Gastroesophageal sphincter (tissue), 4 donors: ENCODE results near the gene PLCD4. TPM values are rescaled to one million over a fixed set of nuclear protein-coding genes. Genes with fewer than 3 reads are reported as not detected.

Source experiments
- ATAC-seq: fragments of 150-250 bp; one replicate; pipeline ENCODE4 v1.9.1; 2016; ENCODE audit warnings: mild to moderate bottlenecking, moderate library complexity
- H3K27ac ChIP-seq, 4 donors: fragments of 200-600 bp; sonication (generic) in 3 of 4; 1 replicate in 3 of 4; 2 replicates in 1 of 4; pipeline ENCODE4 v1.5.1; 2016 to 2019
- H3K27me3 ChIP-seq: fragments of 200-600 bp; sonication (generic); one replicate; pipeline ENCODE4 v1.5.1; 2019
- H3K36me3 ChIP-seq, 2 donors: fragments of 200-600 bp; sonication (generic); one replicate each; pipeline ENCODE4 v1.5.1; 2019; ENCODE audit warnings: control low read depth in 1 of 2
- H3K4me1 ChIP-seq, 3 donors: fragments of 200-600 bp; sonication (generic); 1 replicate in 2 of 3; 2 replicates in 1 of 3; pipeline ENCODE4 v1.5.1; 2016 to 2019; ENCODE audit warnings: control low read depth in 2 of 3
- H3K4me3 ChIP-seq, 2 donors: fragments of 200-600 bp; sonication (generic); one replicate each; pipeline ENCODE4 v1.5.1; 2019; ENCODE audit warnings: mild to moderate bottlenecking in 1 of 2, moderate library complexity in 1 of 2
- H3K9me3 ChIP-seq, 3 donors: fragments of 200-600 bp; sonication (generic); one replicate each; pipeline ENCODE4 v1.5.1; 2017 to 2019; ENCODE audit warnings: control low read depth in 2 of 3
- CTCF ChIP-seq, 4 experiments: fragments of 200-600 bp in 2 of 4; fragments of 450-650 bp in 2 of 4; sonication (generic) in 1 of 4; IDR thresholded peaks; one replicate each; pipeline ENCODE4 v1.5.1; 2017 to 2019; ENCODE audit warnings: antibody characterized with exemption in 4 of 4, mild to moderate bottlenecking in 2 of 4, moderate library complexity in 2 of 4
- EP300 ChIP-seq: sonication (generic); formaldehyde crosslinking; IDR thresholded peaks from one replicate; pipeline ENCODE4 v1.6.1; 2017; ENCODE audit warnings: antibody characterized with exemption, mild to moderate bottlenecking
- POLR2A ChIP-seq, 2 donors: fragments of 450-650 bp; IDR thresholded peaks; one replicate each; pipeline ENCODE4 v1.6.1; 2017; ENCODE audit warnings: antibody characterized with exemption in 2 of 2, mild to moderate bottlenecking in 2 of 2, moderate library complexity in 1 of 2
- POLR2AphosphoS5 ChIP-seq: sonication (generic); formaldehyde crosslinking; IDR thresholded peaks from one replicate; pipeline ENCODE4 v1.6.1; 2017; ENCODE audit warnings: antibody characterized with exemption
- WGBS, 2 donors: methylation state at CpG; one replicate each; pipeline ENCODE4 v1.1.5; 2018; ENCODE audit warnings: low coverage in 1 of 2; 5-methylcytosine and 5-hydroxymethylcytosine counted together
- total RNA-seq, 4 donors: library from RNA; depleted of rRNA; stranded (reverse); fragments of >200 nt; gene quantifications; one replicate each; pipeline ENCODE4 v1.1.0, GENCODE V29; 2016

PLCD4 gene
- 10 to 100 TPM in 2 of 4 donors, 1 to 10 TPM in 2; 1.6 to 18.8 (median 9.3) TPM for total RNA-seq

DNA sequence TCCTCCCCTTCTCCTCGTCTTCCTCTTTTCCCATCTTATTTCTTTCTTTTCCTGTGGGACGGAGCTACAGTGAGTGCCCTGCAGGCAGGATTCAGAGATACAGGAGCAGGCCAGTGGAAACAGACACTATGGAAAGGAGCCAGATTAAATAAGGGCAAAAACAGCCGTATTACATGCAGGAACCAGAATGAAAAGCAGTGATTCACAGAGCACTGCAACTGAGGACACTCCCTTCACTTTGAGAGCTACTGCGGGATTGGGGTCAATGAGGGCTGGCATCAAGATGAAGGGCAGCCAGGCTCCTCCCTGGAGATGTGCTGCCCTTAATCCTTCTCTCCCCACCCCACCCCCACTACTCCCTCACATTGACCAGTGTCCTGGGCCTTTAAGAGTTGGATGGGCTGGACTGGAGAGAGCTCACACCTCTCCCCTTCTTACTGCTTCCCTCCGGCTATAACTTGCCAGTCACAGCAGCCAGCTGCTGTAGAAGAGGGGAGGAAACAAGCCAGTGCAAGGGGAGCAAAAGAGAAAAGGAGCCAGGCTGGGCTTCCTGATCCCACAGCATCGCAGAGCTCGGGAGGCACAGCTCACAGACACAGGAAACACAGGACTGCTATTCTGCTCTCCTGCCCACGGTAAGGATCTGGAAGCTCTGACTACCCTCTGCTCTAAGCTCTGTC lies at the start of gene PLCD4:
Gene PLCD4, plus strand, starts transcription at position 464 of the 680 bp plus-strand sequence. CDS start 7,841 bp downstream, outside the sequence.
- no peaks in the 10 kb centered on the region for H3K27me3 ChIP-seq
- H3K4me1 ChIP-seq: peaks cover 0 to 42% (median 14%) of the 10 kb centered on the region in 3 donors
- ATAC-seq: peak; percentile 77
- TF ChIP-seq POLR2A (IDR thresholded peaks at IDR 0.05) (peak; percentile 25 to 29), CTCF (IDR thresholded peaks at IDR 0.05) (peak in 2 of 4 experiments; percentile 24), POLR2AphosphoS5 (peak; percentile 50), EP300 (no peak)
- H3K4me3 ChIP-seq: peak within 1 kb of the TSS; percentile 38 to 42
- peaks cover 0 to 4% of the 10 kb centered on the region in 2 donors for H3K36me3 ChIP-seq
- no peaks in the 10 kb centered on the region for H3K9me3 ChIP-seq
- WGBS, 2 donors: 5 to 8% methylated on average over 4 to 7 of the region's 8 CpGs
- H3K27ac ChIP-seq: peak within 1 kb of the TSS; percentile 43 to 82 (median 77)

GRCh38 chr2:218557941-218558340 lies 49.8 kb upstream of the PLCD4 start:
- 46 to 80% methylated on average over 2 of the region's 2 CpGs for WGBS, 2 donors
- peaks cover 6 to 84% of the 10 kb centered on the region in 2 donors for H3K36me3 ChIP-seq

GRCh38 chr2:218558986-218559385 lies 48.7 kb upstream of the PLCD4 start:
- Histone ChIP-seq H3K4me3 (no peak overlapping the region), H3K36me3 (peaks cover 3 to 78% of the 10 kb centered on the region in 2 donors), H3K4me1 (peaks cover 0 to 14% (median 0%) of the 10 kb centered on the region in 3 donors), H3K27me3 (no peaks in the 10 kb centered on the region), H3K9me3 (no peaks in the 10 kb centered on the region), H3K27ac (no peak overlapping the region)
- no peak for ATAC-seq
- TF ChIP-seq CTCF (IDR thresholded peaks at IDR 0.05) (no peak), POLR2AphosphoS5 (no peak), POLR2A (IDR thresholded peaks at IDR 0.05) (no peak), EP300 (no peak)
- WGBS, 2 donors: 88 to 94% methylated on average over 3 of the region's 3 CpGs

More at GRCh38 chr2:218557941-218558340, 49.8 kb upstream of the PLCD4 start:
- H3K4me3 ChIP-seq: no peak overlapping the region
- no peak for TF ChIP-seq POLR2AphosphoS5
- TF ChIP-seq POLR2A (IDR thresholded peaks at IDR 0.05): no peak
- no peak for TF ChIP-seq CTCF (IDR thresholded peaks at IDR 0.05)
- no peak for TF ChIP-seq EP300
- no peak overlapping the region for H3K27ac ChIP-seq
- no peaks in the 10 kb centered on the region for H3K27me3 ChIP-seq
- H3K9me3 ChIP-seq: no peaks in the 10 kb centered on the region
- H3K4me1 ChIP-seq: peaks cover 0 to 4% (median 0%) of the 10 kb centered on the region in 3 donors
- no peak for ATAC-seq

- no peak for ATAC-seq
- H3K9me3 ChIP-seq: no peaks in the 10 kb centered on the region
- peak overlapping the region in 1 of 4 donors; percentile 13 for H3K27ac ChIP-seq
- no peak for TF ChIP-seq POLR2A (IDR thresholded peaks at IDR 0.05)
- no peak for TF ChIP-seq POLR2AphosphoS5
- no peak for TF ChIP-seq CTCF (IDR thresholded peaks at IDR 0.05)
- no peak for TF ChIP-seq EP300
- peaks cover 3 to 48% of the 10 kb centered on the region in 2 donors for H3K36me3 ChIP-seq
- H3K4me3 ChIP-seq: no peak overlapping the region
- H3K27me3 ChIP-seq: no peaks in the 10 kb centered on the region
- peaks cover 0 to 37% (median 5%) of the 10 kb centered on the region in 3 donors for H3K4me1 ChIP-seq
- 75 to 100% methylated on average over 1 of the region's 1 CpG for WGBS, 2 donors
Measured at GRCh38 chr2:218564056-218564455, 43.6 kb upstream of the PLCD4 start.

DNA sequence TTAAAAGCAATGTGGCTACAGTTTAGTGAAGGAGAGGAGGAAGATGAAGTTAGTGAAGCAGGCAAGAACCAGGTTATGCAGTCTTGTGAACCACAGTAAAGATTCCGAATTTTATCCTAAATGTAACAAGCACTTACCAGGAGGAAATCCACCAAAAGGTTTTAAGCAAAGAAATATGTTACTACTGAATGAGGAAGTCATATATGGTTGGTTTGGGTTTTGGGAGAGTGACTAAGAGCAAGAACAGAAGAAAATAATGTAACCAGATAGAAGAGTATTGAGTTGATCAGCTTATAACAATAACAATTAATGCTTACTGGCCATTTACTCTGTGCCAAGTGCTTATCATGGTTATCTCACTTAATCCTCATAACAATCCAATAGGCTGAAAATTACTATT lies 41.4 kb upstream of the PLCD4 start:
- Histone ChIP-seq H3K27ac (peak overlapping the region in 1 of 4 donors; percentile 98), H3K4me1 (peaks cover 4 to 59% (median 17%) of the 10 kb centered on the region in 3 donors), H3K27me3 (no peaks in the 10 kb centered on the region), H3K36me3 (peaks cover 0 to 26% of the 10 kb centered on the region in 2 donors), H3K9me3 (no peaks in the 10 kb centered on the region), H3K4me3 (no peak overlapping the region)
- ATAC-seq: no peak
- 71 to 100% methylated on average over 1 of the region's 1 CpG for WGBS, 2 donors
- TF ChIP-seq CTCF (IDR thresholded peaks at IDR 0.05) (no peak), POLR2A (IDR thresholded peaks at IDR 0.05) (no peak), POLR2AphosphoS5 (no peak), EP300 (no peak)
